ELR (cell line): ENCODE data around the gene NPNT.

ENCODE experiments used
- DNase-seq: peaks from one replicate; pipeline ENCODE4 v3.0.0-alpha.2; 2015; ENCODE audit warnings: low read depth

The NPNT gene

GRCh38 chr4:105970371-105970770, 75.1 kb downstream of the NPNT start:
- no peak for DNase-seq

- no peak for DNase-seq
These were observed 75.8 kb downstream of the NPNT start for GRCh38 chr4:105971036-105971435.

- no peak for DNase-seq
These were observed 77.8 kb downstream of the NPNT start for GRCh38 chr4:105972946-105973621.

- DNase-seq: no peak
These were observed 81.6 kb downstream of the NPNT start for GRCh38 chr4:105976915-105977314.

GRCh38 chr4:105978684-105979296, 83.5 kb downstream of the NPNT start:
- peak; percentile 63 for DNase-seq

- peak; percentile 34 for DNase-seq
These were observed 84.2 kb downstream of the NPNT start for GRCh38 chr4:105979506-105979905.

- DNase-seq: no peak
These were observed 93.4 kb downstream of the NPNT start for GRCh38 chr4:105988671-105989070.

- DNase-seq: no peak
These were observed 94.4 kb downstream of the NPNT start for GRCh38 chr4:105989485-105990242.

GRCh38 chr4:105990933-105991332, 95.7 kb downstream of the NPNT start:
- DNase-seq: peak; percentile 49

- DNase-seq: no peak
These were observed 96.5 kb downstream of the NPNT start for GRCh38 chr4:105991726-105992125.

GRCh38 chr4:105992641-105993305, 97.5 kb downstream of the NPNT start:
- DNase-seq: no peak

- DNase-seq: no peak
These were observed 98.8 kb downstream of the NPNT start for GRCh38 chr4:105994061-105994460.

- DNase-seq: no peak
These were observed 99.7 kb downstream of the NPNT start for GRCh38 chr4:105994841-105995501.

GRCh38 chr4:105996845-105997244, 101.6 kb downstream of the NPNT start:
- no peak for DNase-seq

- DNase-seq: no peak
These were observed 103.1 kb downstream of the NPNT start for GRCh38 chr4:105998171-105999063.

- no peak for DNase-seq
These were observed 107.7 kb downstream of the NPNT start for GRCh38 chr4:106002994-106003393.

GRCh38 chr4:106010761-106011160, 115.5 kb downstream of the NPNT start:
- DNase-seq: no peak

GRCh38 chr4:106011387-106011786, 116.1 kb downstream of the NPNT start:
- DNase-seq: no peak

- no peak for DNase-seq
These were observed 122.7 kb downstream of the NPNT start for GRCh38 chr4:106017975-106018374.

GRCh38 chr4:106019771-106020170, 124.5 kb downstream of the NPNT start:
- DNase-seq: peak; percentile 46
